GM12878 (cell line): ENCODE measurements around the gene DENND1A. TPM values are rescaled to one million over a fixed set of nuclear protein-coding genes. Genes with fewer than 3 reads are reported as not detected.

Experiments
- ATAC-seq: fragments of 200-7000 bp; cut with Tn5 transposase; 3 replicates; pipeline ENCODE4 v1.9.1; 2020; ENCODE audit warnings: mild to moderate bottlenecking, moderate library complexity
- BruUV-seq: library from RNA; stranded (reverse); fragments of 400-500 nt; replicated peaks from 2 replicates; lab custom pipeline; 2021; lab: Mats Ljungman, UMichigan
- CTCF ChIA-PET: fragments of 300-600 bp; sonication (Branson Sonifier 250); formaldehyde crosslinking; extraction: SDS; loops from one replicate; lab custom pipeline; 2021; ENCODE audit warnings: inconsistent platforms; lab: Yijun Ruan, JAX
- POLR2A ChIA-PET: fragments of 350-600 bp; formaldehyde crosslinking; extraction: SDS; loops from one replicate; lab custom pipeline; 2021; ENCODE audit warnings: inconsistent platforms; lab: Charles Lee
- RAD21 ChIA-PET: fragments of 300-600 bp; sonication (Branson Sonifier 250); formaldehyde crosslinking; loops from one replicate; lab custom pipeline; 2023; ENCODE audit warnings: antibody characterized with exemption; ENCODE audit not compliant: unreplicated experiment; lab: Charles Lee
- SMC1A ChIA-PET: fragments of 300-600 bp; sonication (Branson Sonifier 250); formaldehyde crosslinking; loops from one replicate; lab custom pipeline; 2023; ENCODE audit not compliant: unreplicated experiment, uncharacterized antibody; lab: Charles Lee
- DNase-seq: peaks from one replicate; pipeline ENCODE4 v3.0.0-alpha.2; 2011; ENCODE audit warnings: low read depth, low spot score
- FAIRE-seq: peaks from 3 replicates; lab custom pipeline; 2011; peaks lifted over from hg19 to GRCh38; lab: Jason Lieb, UNC
- H2AFZ ChIP-seq: 2 replicates; pipeline ENCODE4 v1.6.0; 2011; ENCODE audit warnings: low read depth, low read length, control low read depth; ENCODE audit not compliant: control insufficient read depth
- H3K27ac ChIP-seq: 2 replicates; pipeline ENCODE4 v1.5.1; 2011; ENCODE audit warnings: control low read depth; ENCODE audit not compliant: control insufficient read depth, insufficient read depth
- H3K27me3 ChIP-seq, 2 experiments: replicated peaks in 1 of 2; 2 replicates each; pipeline versions ENCODE4 v1.6.0 to v1.6.1; 2011; ENCODE audit warnings: low read length in 1 of 2; ENCODE audit not compliant: control insufficient read depth in 2 of 2, insufficient read depth in 2 of 2
- H3K36me3 ChIP-seq, 2 experiments: 2 replicates each; pipeline ENCODE4 v1.5.1; 2011; ENCODE audit warnings: low read length in 1 of 2; ENCODE audit not compliant: control insufficient read depth in 2 of 2, insufficient read depth in 2 of 2
- H3K4me1 ChIP-seq: 2 replicates; pipeline ENCODE4 v1.6.1; 2011; ENCODE audit warnings: mild to moderate bottlenecking, low read length, moderate library complexity, mixed read lengths; ENCODE audit not compliant: control insufficient read depth, insufficient read depth
- H3K4me2 ChIP-seq: 2 replicates; pipeline ENCODE4 v1.6.0; 2011; ENCODE audit warnings: control low read depth; ENCODE audit not compliant: control insufficient read depth, insufficient read depth
- H3K4me3 ChIP-seq: fragments of 200-600 bp; sonication (generic); 2 replicates; pipeline ENCODE4 v1.5.1; 2016
- H3K79me2 ChIP-seq: 2 replicates; pipeline ENCODE4 v1.6.0; 2011; ENCODE audit warnings: low read length; ENCODE audit not compliant: control insufficient read depth, insufficient read depth
- H3K9ac ChIP-seq: 2 replicates; pipeline ENCODE4 v1.8.0; 2011; ENCODE audit warnings: low read length, control low read depth, mixed read lengths; ENCODE audit not compliant: control insufficient read depth, insufficient read depth
- H3K9me3 ChIP-seq: replicated peaks from 3 replicates; pipeline ENCODE4 v1.5.1; 2011; ENCODE audit warnings: mild to moderate bottlenecking, low read length; ENCODE audit not compliant: control insufficient read depth, insufficient read depth
- H4K20me1 ChIP-seq: 2 replicates; pipeline ENCODE4 v1.6.0; 2011; ENCODE audit not compliant: control insufficient read depth, insufficient read depth
- ATF2 ChIP-seq: IDR thresholded peaks from 2 replicates; pipeline ENCODE4 v1.6.1; 2012; ENCODE audit warnings: low read length, inconsistent platforms
- BHLHE40 ChIP-seq, 2 experiments: fragments of 450-650 bp in 1 of 2; IDR thresholded peaks; 2 replicates each; pipeline ENCODE4 v1.6.1; 2011 to 2017; ENCODE audit warnings: low read depth in 2 of 2, borderline replicate concordance in 1 of 2, improper control_type of control experiment in 1 of 2, low read length in 1 of 2, mild to moderate bottlenecking in 1 of 2
- EGR1 ChIP-seq, 2 experiments: IDR thresholded peaks; 1 replicate in 1 of 2; 2 replicates in 1 of 2; pipeline ENCODE4 v1.6.1; 2011 to 2012; ENCODE audit warnings: low read depth in 2 of 2, low read length in 2 of 2, borderline replicate concordance in 1 of 2, mild to moderate bottlenecking in 1 of 2, moderate library complexity in 1 of 2
- KLF5 ChIP-seq: fragments of 450-650 bp; IDR thresholded peaks from 2 replicates; pipeline ENCODE4 v1.6.1; 2014; ENCODE audit warnings: mild to moderate bottlenecking; ENCODE audit not compliant: partially characterized antibody
- NFYA ChIP-seq: IDR thresholded peaks from 2 replicates; pipeline ENCODE4 v1.6.1; 2011; ENCODE audit warnings: low read depth, mild to moderate bottlenecking, low read length, improper control_type of control experiment, borderline replicate concordance
- POLR2A ChIP-seq: IDR thresholded peaks from 2 replicates; pipeline ENCODE4 v1.6.1; 2011; ENCODE audit warnings: low read depth, mild to moderate bottlenecking, low read length
- POLR2AphosphoS5 ChIP-seq: IDR thresholded peaks from 2 replicates; pipeline ENCODE4 v1.6.1; 2011; ENCODE audit warnings: mild to moderate bottlenecking, low read length, inconsistent platforms
- SREBF2 ChIP-seq: IDR thresholded peaks from 2 replicates; pipeline ENCODE4 v1.6.1; 2012; ENCODE audit warnings: mild to moderate bottlenecking, low read length
- SUPT20H ChIP-seq: IDR thresholded peaks from 2 replicates; pipeline ENCODE4 v1.6.1; 2011; ENCODE audit warnings: low read depth, mild to moderate bottlenecking, low read length, moderate library complexity, borderline replicate concordance; ENCODE audit not compliant: control insufficient read depth
- YBX1 ChIP-seq: fragments of 450-650 bp; IDR thresholded peaks from 2 replicates; pipeline ENCODE4 v1.6.1; 2016; ENCODE audit warnings: antibody characterized with exemption
- ZNF207 ChIP-seq: fragments of 450-650 bp; IDR thresholded peaks from 2 replicates; pipeline ENCODE4 v1.6.1; 2014; ENCODE audit warnings: antibody characterized with exemption, mild to moderate bottlenecking, borderline replicate concordance
- ZSCAN29 ChIP-seq: fragments of 450-650 bp; IDR thresholded peaks from 2 replicates; pipeline ENCODE4 v1.6.1; 2017; ENCODE audit warnings: mild to moderate bottlenecking, moderate library complexity
- WGBS: methylation state at CpG from one replicate; pipeline ENCODE4 v1.1.6; 2016; ENCODE audit warnings: low lambda C conversion rate; ENCODE audit not compliant: insufficient replicate concordance, insufficient coverage; ENCODE audit errors: missing lambda C conversion rate; 5-methylcytosine and 5-hydroxymethylcytosine counted together
- in situ Hi-C: fragments of 300-500 bp; cut with MboI; formaldehyde crosslinking; loops from 9 replicates; pipeline ENCODE4 v1.14.3; 2018; ENCODE audit warnings: mixed read lengths
- intact Hi-C: fragments of 100-400 bp; cut with micrococcal nuclease; formaldehyde crosslinking; loops from one replicate; pipeline ENCODE4 v1.14.2; 2022; ENCODE audit not compliant: unreplicated experiment
- polyA plus RNA-seq, 11 experiments: library from polyadenylated mRNA; depleted of rRNA in 4 of 11; unstranded in 6 of 11; stranded (reverse) in 5 of 11; fragments of >200 nt; fragmentation: Nextera tagmentation in 4 of 11; fragmentation: Illumina TruSeq in 1 of 11; extraction: Ambion mirVana in 4 of 11; extraction: Trizol in 1 of 11; gene quantifications; 1 replicate in 1 of 11; 2 replicates in 10 of 11; pipeline versions ENCODE4 v1.2.1 to v1.2.3, GENCODE V29; 2011 to 2016; ENCODE audit warnings: inconsistent platforms in 2 of 11, missing spikeins in 2 of 11, low read depth in 1 of 11
- total RNA-seq, 4 experiments: library from RNA; depleted of rRNA in 3 of 4; stranded (reverse); fragments of >200 nt in 3 of 4; fragmentation: Illumina TruSeq in 1 of 4; extraction: Trizol in 1 of 4; gene quantifications; 2 replicates each; pipeline versions ENCODE4 v1.2.1 to v1.2.3, GENCODE V29; 2013 to 2021
- TF ChIP-seq, protein P1 (sequence below): fragments of 450-650 bp; IDR thresholded peaks from 2 replicates; pipeline ENCODE4 v1.6.1; 2017; ENCODE audit warnings: mild to moderate bottlenecking
- TF ChIP-seq, protein P2 (sequence below): fragments of 150-350 bp; IDR thresholded peaks from 2 replicates; pipeline ENCODE4 v1.6.1; 2016; ENCODE audit warnings: low read depth, low read length
- TF ChIP-seq, protein P3 (sequence below): IDR thresholded peaks from 2 replicates; pipeline ENCODE4 v1.6.1; 2011; ENCODE audit warnings: mild to moderate bottlenecking, low read depth, low read length, moderate library complexity; ENCODE audit not compliant: insufficient replicate concordance

Gene DENND1A
- total and polyA plus RNA-seq, 10 of the 15 experiments (the other 5 are each of a cell fraction or from before 2014, with no cell fraction given) = 14.1 to 48.6 (median 35.2) TPM

GRCh38 chr9:123872710-123873109 is 57.2 kb downstream of the DENND1A start (continued):
- TF ChIP-seq YBX1 = no peak
- no peak for TF ChIP-seq SREBF2
- TF ChIP-seq KLF5 = no peak
- TF ChIP-seq ZSCAN29 = no peak
- TF ChIP-seq, protein P1, sequence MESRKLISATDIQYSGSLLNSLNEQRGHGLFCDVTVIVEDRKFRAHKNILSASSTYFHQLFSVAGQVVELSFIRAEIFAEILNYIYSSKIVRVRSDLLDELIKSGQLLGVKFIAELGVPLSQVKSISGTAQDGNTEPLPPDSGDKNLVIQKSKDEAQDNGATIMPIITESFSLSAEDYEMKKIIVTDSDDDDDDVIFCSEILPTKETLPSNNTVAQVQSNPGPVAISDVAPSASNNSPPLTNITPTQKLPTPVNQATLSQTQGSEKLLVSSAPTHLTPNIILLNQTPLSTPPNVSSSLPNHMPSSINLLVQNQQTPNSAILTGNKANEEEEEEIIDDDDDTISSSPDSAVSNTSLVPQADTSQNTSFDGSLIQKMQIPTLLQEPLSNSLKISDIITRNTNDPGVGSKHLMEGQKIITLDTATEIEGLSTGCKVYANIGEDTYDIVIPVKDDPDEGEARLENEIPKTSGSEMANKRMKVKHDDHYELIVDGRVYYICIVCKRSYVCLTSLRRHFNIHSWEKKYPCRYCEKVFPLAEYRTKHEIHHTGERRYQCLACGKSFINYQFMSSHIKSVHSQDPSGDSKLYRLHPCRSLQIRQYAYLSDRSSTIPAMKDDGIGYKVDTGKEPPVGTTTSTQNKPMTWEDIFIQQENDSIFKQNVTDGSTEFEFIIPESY = no peak
- TF ChIP-seq EGR1 (IDR thresholded peaks at IDR 0.05; ENCODE audit: borderline replicate concordance in 1 of 2, low read depth in 2 of 2, low read length in 2 of 2) = no peak
- TF ChIP-seq POLR2AphosphoS5 = no peak

- ChIA-PET CTCF (interaction anchor here (0.6 to 2.7 kb wide), 5 partner anchors 11 to 285 kb away, joined by 3 to 16 read pairs (median 3); no protein-coding TSS in a partner anchor), RAD21 (interaction anchor here (1.2 to 1.7 kb wide), 7 partner anchors 10 to 234 kb away, joined by 3 to 5 read pairs (median 3); no protein-coding TSS in a partner anchor), POLR2A (interaction anchor here (0.6 to 1.5 kb wide), 4 partner anchors 8 to 159 kb away, joined by 3 to 5 read pairs (median 3); no protein-coding TSS in a partner anchor), SMC1A (interaction anchor here (0.9 to 4.9 kb wide), 16 partner anchors 10 to 235 kb away, joined by 3 to 42 read pairs (median 4); no protein-coding TSS in a partner anchor)
- H3K27me3 ChIP-seq = no peaks in the 10 kb centered on the region
- no peak overlapping the region for H3K9ac ChIP-seq
- BruUV-seq = no TSS peak
- no peak overlapping the region for H3K27ac ChIP-seq
- no peak for DNase-seq
- 95% methylated on average over 3 of the region's 3 CpGs for WGBS
- no peaks in the 10 kb centered on the region for H4K20me1 ChIP-seq
- peaks cover 3 to 5% of the 10 kb centered on the region in 2 experiments for H3K36me3 ChIP-seq
- intact Hi-C loops = no loop called here
- no peak overlapping the region for H2AFZ ChIP-seq
- no peak for FAIRE-seq
- peaks cover 6% of the 10 kb centered on the region for H3K79me2 ChIP-seq
- H3K4me1 ChIP-seq = peaks cover 13% of the 10 kb centered on the region
- no peak overlapping the region for H3K4me2 ChIP-seq
- H3K4me3 ChIP-seq = no peak overlapping the region
- no peaks in the 10 kb centered on the region for H3K9me3 ChIP-seq
- in situ Hi-C loops = no loop called here
- ATAC-seq = peak; percentile 16; the same call in 1 of the 3 replicates
- TF ChIP-seq ATF2 = no peak
- TF ChIP-seq POLR2A = no peak
- TF ChIP-seq ZNF207 = no peak
- no peak for TF ChIP-seq SUPT20H
- TF ChIP-seq, protein P2, sequence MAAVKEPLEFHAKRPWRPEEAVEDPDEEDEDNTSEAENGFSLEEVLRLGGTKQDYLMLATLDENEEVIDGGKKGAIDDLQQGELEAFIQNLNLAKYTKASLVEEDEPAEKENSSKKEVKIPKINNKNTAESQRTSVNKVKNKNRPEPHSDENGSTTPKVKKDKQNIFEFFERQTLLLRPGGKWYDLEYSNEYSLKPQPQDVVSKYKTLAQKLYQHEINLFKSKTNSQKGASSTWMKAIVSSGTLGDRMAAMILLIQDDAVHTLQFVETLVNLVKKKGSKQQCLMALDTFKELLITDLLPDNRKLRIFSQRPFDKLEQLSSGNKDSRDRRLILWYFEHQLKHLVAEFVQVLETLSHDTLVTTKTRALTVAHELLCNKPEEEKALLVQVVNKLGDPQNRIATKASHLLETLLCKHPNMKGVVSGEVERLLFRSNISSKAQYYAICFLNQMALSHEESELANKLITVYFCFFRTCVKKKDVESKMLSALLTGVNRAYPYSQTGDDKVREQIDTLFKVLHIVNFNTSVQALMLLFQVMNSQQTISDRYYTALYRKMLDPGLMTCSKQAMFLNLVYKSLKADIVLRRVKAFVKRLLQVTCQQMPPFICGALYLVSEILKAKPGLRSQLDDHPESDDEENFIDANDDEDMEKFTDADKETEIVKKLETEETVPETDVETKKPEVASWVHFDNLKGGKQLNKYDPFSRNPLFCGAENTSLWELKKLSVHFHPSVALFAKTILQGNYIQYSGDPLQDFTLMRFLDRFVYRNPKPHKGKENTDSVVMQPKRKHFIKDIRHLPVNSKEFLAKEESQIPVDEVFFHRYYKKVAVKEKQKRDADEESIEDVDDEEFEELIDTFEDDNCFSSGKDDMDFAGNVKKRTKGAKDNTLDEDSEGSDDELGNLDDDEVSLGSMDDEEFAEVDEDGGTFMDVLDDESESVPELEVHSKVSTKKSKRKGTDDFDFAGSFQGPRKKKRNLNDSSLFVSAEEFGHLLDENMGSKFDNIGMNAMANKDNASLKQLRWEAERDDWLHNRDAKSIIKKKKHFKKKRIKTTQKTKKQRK = no peak
- TF ChIP-seq, protein P3, sequence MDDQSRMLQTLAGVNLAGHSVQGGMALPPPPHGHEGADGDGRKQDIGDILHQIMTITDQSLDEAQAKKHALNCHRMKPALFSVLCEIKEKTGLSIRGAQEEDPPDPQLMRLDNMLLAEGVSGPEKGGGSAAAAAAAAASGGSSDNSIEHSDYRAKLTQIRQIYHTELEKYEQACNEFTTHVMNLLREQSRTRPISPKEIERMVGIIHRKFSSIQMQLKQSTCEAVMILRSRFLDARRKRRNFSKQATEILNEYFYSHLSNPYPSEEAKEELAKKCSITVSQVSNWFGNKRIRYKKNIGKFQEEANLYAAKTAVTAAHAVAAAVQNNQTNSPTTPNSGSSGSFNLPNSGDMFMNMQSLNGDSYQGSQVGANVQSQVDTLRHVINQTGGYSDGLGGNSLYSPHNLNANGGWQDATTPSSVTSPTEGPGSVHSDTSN = no peak
- TF ChIP-seq NFYA = no peak
- no peak for TF ChIP-seq BHLHE40 (IDR thresholded peaks at IDR 0.05; ENCODE audit: borderline replicate concordance in 1 of 2, low read depth in 2 of 2, low read length in 1 of 2)
These were observed 58.1 kb downstream of the DENND1A start for GRCh38 chr9:123871781-123872180.
